Psoas muscle (tissue), 8 donors: Measurements from ENCODE around the gene CD4. TPM values are rescaled to one million over a fixed set of nuclear protein-coding genes. Genes with fewer than 3 reads are reported as not detected.
A peak's percentile ranks its signal among the peaks of the same experiment; 100 is the strongest.

Source experiments
- ATAC-seq, 4 donors: fragments of 200-7000 bp; cut with Tn5 transposase; one replicate each; pipeline ENCODE4 v1.9.1; 2020; ENCODE audit warnings: moderate library complexity in 3 of 4, mild to moderate bottlenecking in 2 of 4
- DNase-seq, 2 donors: peaks; one replicate each; pipeline ENCODE4 v3.0.0-alpha.2; 2020
- H3K27ac ChIP-seq: fragments of 200-600 bp; one replicate; pipeline ENCODE4 v1.8.0; 2022
- H3K27me3 ChIP-seq, 3 donors: fragments of 200-600 bp in 1 of 3; one replicate each; pipeline versions ENCODE4 v1.6.1 to v1.8.0; 2013 to 2022; ENCODE audit warnings: low read length in 2 of 3, mild to moderate bottlenecking in 2 of 3, moderate library complexity in 1 of 3; ENCODE audit not compliant: insufficient read depth in 3 of 3
- H3K36me3 ChIP-seq, 2 donors: fragments of 200-600 bp in 1 of 2; one replicate each; pipeline versions ENCODE4 v1.6.1 to v1.8.0; 2013 to 2022; ENCODE audit warnings: low read depth in 1 of 2, mild to moderate bottlenecking in 1 of 2, moderate library complexity in 1 of 2; ENCODE audit not compliant: insufficient read depth in 1 of 2
- H3K4me1 ChIP-seq: fragments of 200-600 bp; one replicate; pipeline ENCODE4 v1.8.0; 2022
- H3K4me3 ChIP-seq: fragments of 200-600 bp; one replicate; pipeline ENCODE4 v1.8.0; 2022; ENCODE audit warnings: mild to moderate bottlenecking
- H3K9me3 ChIP-seq: fragments of 200-600 bp; one replicate; pipeline ENCODE4 v1.8.0; 2022
- CTCF ChIP-seq: fragments of 200-600 bp; IDR thresholded peaks from one replicate; pipeline ENCODE4 v1.8.0; 2022; ENCODE audit warnings: antibody characterized with exemption
- WGBS, 3 donors: extraction: QIAGEN DNeasy Blood & Tissue Kit; methylation state at CpG; one replicate each; pipeline versions ENCODE4 v1.1.6 to v1.1.7; 2013; 5-methylcytosine and 5-hydroxymethylcytosine counted together
- intact Hi-C, 2 donors: fragments of 100-400 bp; cut with DNase I; formaldehyde crosslinking; loops; one replicate each; pipeline versions ENCODE4 v1.11.0 to v1.14.2; 2022
- polyA plus RNA-seq, 3 donors: library from polyadenylated mRNA; stranded (reverse); fragments of 200-250 nt; gene quantifications; one replicate each; pipeline ENCODE4 v1.2.3, GENCODE V29; 2013
- total RNA-seq, 4 donors: library from RNA; stranded (reverse); fragmentation: NEBNext Ultra II Directional in 2 of 4; extraction: Animal tissue kit (Norgen Biotek cat#: 25700) in 2 of 4; gene quantifications; one replicate each; pipeline versions ENCODE4 v1.2.1 to v1.2.4, GENCODE V29; 2021 to 2023
- donor health status: healthy with polysubstance abuse.
- donor health status: DM: no; HTN: no; CAD: no; lungs with moderate emphysema.
- donor health status: Bipolar disorder and iron deficiency.
- donor health status: healthy.
- donor health status: DM: yes; HTN: yes; CAD: no.
- donor health status: DM: no; HTN: no; CAD: no.
- donor health status: DM: no; HTN: no; CAD: no.
- donor health status: DM: yes; HTN: yes; CAD: no.

The CD4 gene
- total and polyA plus RNA-seq, 7 donors, result 0.47 to 4.9 (median 2.3) TPM

DNA sequence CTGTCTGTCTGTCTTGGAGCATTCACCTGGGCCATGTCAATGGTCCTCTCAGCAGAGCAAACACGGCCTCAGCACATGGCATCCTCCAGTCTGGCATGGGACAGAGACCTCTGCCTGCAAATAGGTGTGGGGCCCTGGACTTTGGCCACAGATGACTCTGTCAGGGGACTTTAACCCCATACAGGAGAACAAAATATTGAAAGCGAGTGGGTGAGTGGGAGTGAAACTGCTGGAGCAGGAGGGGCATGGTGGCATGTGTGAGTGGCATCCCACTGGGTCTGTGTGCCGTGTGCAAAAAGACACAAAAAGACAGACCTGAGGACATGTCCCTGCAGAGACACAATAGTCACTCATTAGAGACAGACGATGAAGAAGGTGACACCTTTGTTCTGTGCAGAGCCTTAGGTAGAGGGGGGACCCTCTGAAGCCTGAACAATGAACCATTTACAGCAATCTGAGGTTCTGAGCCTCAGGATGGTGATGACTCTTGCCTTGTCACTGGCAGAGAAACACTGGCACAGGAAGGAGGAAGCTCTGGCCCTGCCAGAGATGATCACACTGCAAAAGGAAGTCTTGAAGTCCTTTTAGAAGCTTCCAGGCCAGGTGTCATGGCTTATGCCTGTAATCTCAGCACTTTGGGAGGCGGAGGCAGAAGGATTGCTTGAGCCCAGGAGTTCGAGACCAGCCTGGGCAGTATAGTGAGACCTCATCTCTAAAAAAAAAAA lies 9.5 kb upstream of the CD4 start:
- ATAC-seq, result no peak

DNA sequence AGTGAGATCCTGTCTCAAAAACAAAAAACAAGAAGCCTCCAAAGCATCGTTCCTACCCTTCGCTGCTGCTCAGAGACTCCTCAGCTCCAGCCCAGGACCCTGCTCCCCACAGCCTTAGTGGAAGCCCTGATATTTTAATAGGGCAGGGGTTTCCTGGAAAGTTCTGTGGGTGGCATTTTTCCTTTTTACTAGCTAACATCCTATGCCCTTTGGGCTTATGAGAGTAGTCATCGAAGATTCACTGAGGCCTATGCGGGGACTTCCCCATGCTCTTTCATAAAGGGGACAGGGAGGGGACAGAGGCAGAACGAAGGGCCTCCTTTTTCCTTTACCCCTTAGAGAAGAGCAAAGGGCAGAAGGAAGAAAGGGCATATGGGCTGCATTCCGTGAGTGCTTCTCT lies 8.8 kb upstream of the CD4 start:
- 84 to 90% (median 87%) methylated on average over 6 of the region's 6 CpGs for WGBS, 3 donors
- Histone ChIP-seq H3K36me3 (no peaks in the 10 kb centered on the region), H3K9me3 (no peaks in the 10 kb centered on the region), H3K27me3 (no peaks in the 10 kb centered on the region), H3K27ac (no peak overlapping the region), H3K4me1 (peaks cover 5% of the 10 kb centered on the region), H3K4me3 (no peak overlapping the region)
- no peak for TF ChIP-seq CTCF
- no peak for ATAC-seq
- DNase-seq, result no peak
- intact Hi-C loops, result no loop called here

More for the DNA sequence above, 9.5 kb upstream of the CD4 start:
- DNase-seq, result no peak
- WGBS, 3 donors, result 86 to 92% (median 91%) methylated on average over 6 of the region's 6 CpGs
- H3K4me1 ChIP-seq, result peaks cover 5% of the 10 kb centered on the region
- no peaks in the 10 kb centered on the region for H3K9me3 ChIP-seq
- H3K27ac ChIP-seq, result peak overlapping the region; percentile 68
- H3K36me3 ChIP-seq, result no peaks in the 10 kb centered on the region
- no peaks in the 10 kb centered on the region for H3K27me3 ChIP-seq
- no peak overlapping the region for H3K4me3 ChIP-seq
- no peak for TF ChIP-seq CTCF
- intact Hi-C loops, result loop anchor here (1.0 to 5.0 kb wide), 5 partner anchors 25 to 161 kb away; partner anchors contain the start of gene MLF2 (in 1 of the 2)

GRCh38 chr12:6782119-6782518 lies 7.2 kb upstream of the CD4 start:
- intact Hi-C loops, result no loop called here
- no peaks in the 10 kb centered on the region for H3K9me3 ChIP-seq
- DNase-seq, result no peak

GRCh38 chr12:6782850-6783566 lies 6.3 kb upstream of the CD4 start:
- Histone ChIP-seq H3K27ac (no peak overlapping the region), H3K27me3 (no peaks in the 10 kb centered on the region), H3K4me1 (peaks cover 4% of the 10 kb centered on the region), H3K9me3 (no peaks in the 10 kb centered on the region), H3K36me3 (no peaks in the 10 kb centered on the region), H3K4me3 (no peak overlapping the region)
- DNase-seq (no peak), ATAC-seq (no peak)
- intact Hi-C loops, result no loop called here
- 66 to 68% (median 68%) methylated on average over 10 of the region's 10 CpGs for WGBS, 3 donors
- no peak for TF ChIP-seq CTCF

More at GRCh38 chr12:6782119-6782518, 7.2 kb upstream of the CD4 start:
- no peak overlapping the region for H3K4me3 ChIP-seq
- H3K27me3 ChIP-seq, result no peaks in the 10 kb centered on the region
- TF ChIP-seq CTCF, result no peak
- ATAC-seq, result no peak
- no peak overlapping the region for H3K27ac ChIP-seq
- H3K36me3 ChIP-seq, result no peaks in the 10 kb centered on the region
- peaks cover 5% of the 10 kb centered on the region for H3K4me1 ChIP-seq
- WGBS, 3 donors, result 65 to 70% (median 70%) methylated on average over 6 of the region's 6 CpGs
